PFSK-1 (cell line): Measurements from ENCODE around the gene SAMD4A.

ENCODE experiments used
- FOXP2 ChIP-seq: optimal IDR thresholded peaks from 2 replicates; pipeline ENCODE3; 2011; ENCODE audit warnings: borderline replicate concordance, control low read depth, inconsistent platforms; ENCODE audit not compliant: insufficient read depth; ENCODE audit errors: extremely low read length, extremely low read depth
- POLR2AphosphoS5 ChIP-seq: IDR thresholded peaks from 2 replicates; pipeline ENCODE4 v1.6.1; 2012; ENCODE audit warnings: low read depth, mild to moderate bottlenecking, control low read depth, low read length, moderate library complexity
- SIN3A ChIP-seq: IDR thresholded peaks from 2 replicates; pipeline ENCODE4 v1.6.1; 2012; ENCODE audit warnings: mild to moderate bottlenecking, low read length, moderate library complexity, borderline replicate concordance; ENCODE audit not compliant: insufficient read depth
- TAF1 ChIP-seq: IDR thresholded peaks from 2 replicates; pipeline ENCODE4 v1.6.1; 2012; ENCODE audit warnings: low read length, control low read depth, borderline replicate concordance; ENCODE audit not compliant: insufficient read depth
- TF ChIP-seq, protein P1 (sequence below), 2 experiments: IDR thresholded peaks; 2 replicates each; pipeline versions ENCODE4 v1.6.1 to v1.8.0; 2011 to 2012; ENCODE audit warnings: low read depth in 2 of 2, low read length in 2 of 2, control low read depth in 1 of 2, inconsistent platforms in 1 of 2, mild to moderate bottlenecking in 1 of 2, moderate library complexity in 1 of 2; ENCODE audit not compliant: insufficient read depth in 1 of 2

The SAMD4A gene

DNA sequence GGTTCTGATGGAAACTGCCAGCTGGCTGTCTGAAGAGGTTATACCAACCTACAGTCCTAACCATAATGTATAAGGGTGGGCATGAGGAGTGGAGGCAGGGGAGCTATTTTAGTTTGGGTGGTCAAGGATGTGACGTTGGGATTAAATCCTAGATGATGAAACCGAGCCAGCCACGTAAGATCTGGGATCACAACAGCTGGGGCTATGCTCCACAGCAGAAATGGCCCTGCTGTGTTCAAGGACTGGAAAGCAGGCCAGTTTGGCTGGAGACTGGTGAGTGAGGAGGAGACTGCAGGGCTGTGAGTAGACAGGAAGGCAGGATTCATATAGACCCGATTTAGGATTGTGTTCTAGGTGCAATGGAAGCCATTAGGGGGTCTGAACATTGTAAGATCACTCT is 66.1 kb downstream of the SAMD4A start:
- TF ChIP-seq TAF1 (no peak), POLR2AphosphoS5 (no peak), SIN3A (no peak), FOXP2 (no peak)
- TF ChIP-seq, protein P1, sequence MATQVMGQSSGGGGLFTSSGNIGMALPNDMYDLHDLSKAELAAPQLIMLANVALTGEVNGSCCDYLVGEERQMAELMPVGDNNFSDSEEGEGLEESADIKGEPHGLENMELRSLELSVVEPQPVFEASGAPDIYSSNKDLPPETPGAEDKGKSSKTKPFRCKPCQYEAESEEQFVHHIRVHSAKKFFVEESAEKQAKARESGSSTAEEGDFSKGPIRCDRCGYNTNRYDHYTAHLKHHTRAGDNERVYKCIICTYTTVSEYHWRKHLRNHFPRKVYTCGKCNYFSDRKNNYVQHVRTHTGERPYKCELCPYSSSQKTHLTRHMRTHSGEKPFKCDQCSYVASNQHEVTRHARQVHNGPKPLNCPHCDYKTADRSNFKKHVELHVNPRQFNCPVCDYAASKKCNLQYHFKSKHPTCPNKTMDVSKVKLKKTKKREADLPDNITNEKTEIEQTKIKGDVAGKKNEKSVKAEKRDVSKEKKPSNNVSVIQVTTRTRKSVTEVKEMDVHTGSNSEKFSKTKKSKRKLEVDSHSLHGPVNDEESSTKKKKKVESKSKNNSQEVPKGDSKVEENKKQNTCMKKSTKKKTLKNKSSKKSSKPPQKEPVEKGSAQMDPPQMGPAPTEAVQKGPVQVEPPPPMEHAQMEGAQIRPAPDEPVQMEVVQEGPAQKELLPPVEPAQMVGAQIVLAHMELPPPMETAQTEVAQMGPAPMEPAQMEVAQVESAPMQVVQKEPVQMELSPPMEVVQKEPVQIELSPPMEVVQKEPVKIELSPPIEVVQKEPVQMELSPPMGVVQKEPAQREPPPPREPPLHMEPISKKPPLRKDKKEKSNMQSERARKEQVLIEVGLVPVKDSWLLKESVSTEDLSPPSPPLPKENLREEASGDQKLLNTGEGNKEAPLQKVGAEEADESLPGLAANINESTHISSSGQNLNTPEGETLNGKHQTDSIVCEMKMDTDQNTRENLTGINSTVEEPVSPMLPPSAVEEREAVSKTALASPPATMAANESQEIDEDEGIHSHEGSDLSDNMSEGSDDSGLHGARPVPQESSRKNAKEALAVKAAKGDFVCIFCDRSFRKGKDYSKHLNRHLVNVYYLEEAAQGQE (IDR thresholded peaks at IDR 0.05; ENCODE audit: insufficient read depth in 1 of 2, low read depth in 2 of 2, low read length in 2 of 2): no peak

- TF ChIP-seq SIN3A: no peak
These were observed 70.6 kb downstream of the SAMD4A start for GRCh38 chr14:54637270-54638134.

GRCh38 chr14:54638135-54638446 is 71.2 kb downstream of the SAMD4A start:
- no peak for TF ChIP-seq FOXP2
- no peak for TF ChIP-seq SIN3A
- no peak for TF ChIP-seq POLR2AphosphoS5
- TF ChIP-seq, protein P1 (IDR thresholded peaks at IDR 0.05; ENCODE audit: insufficient read depth in 1 of 2, low read depth in 2 of 2, low read length in 2 of 2): no peak
- no peak for TF ChIP-seq TAF1

DNA sequence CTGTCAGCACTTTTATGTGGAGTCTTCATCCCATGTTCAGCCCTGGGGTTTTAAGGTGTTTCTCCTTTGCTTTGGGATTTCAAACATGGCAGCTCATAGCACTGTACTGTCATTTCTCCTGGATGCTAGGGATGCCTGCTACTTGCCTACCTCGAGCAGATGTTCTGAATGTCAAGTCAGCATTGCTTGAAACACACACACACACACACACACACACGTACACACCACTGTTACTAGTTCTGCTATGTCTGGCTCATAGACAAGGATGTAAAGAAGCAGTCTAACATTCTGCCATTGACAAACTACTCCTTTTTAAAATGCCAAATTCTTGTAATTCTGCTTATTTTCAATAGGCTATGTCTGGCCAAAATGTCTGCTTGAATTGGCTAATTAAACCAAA is 72.7 kb downstream of the SAMD4A start:
- TF ChIP-seq POLR2AphosphoS5 (no peak), SIN3A (no peak), TAF1 (no peak), FOXP2 (no peak)
- TF ChIP-seq, protein P1 (IDR thresholded peaks at IDR 0.05; ENCODE audit: insufficient read depth in 1 of 2, low read depth in 2 of 2, low read length in 2 of 2): no peak

GRCh38 chr14:54640506-54640905 is 73.6 kb downstream of the SAMD4A start:
- TF ChIP-seq, protein P1 (IDR thresholded peaks at IDR 0.05; ENCODE audit: insufficient read depth in 1 of 2, low read depth in 2 of 2, low read length in 2 of 2): no peak
- no peak for TF ChIP-seq TAF1
- no peak for TF ChIP-seq FOXP2
- no peak for TF ChIP-seq SIN3A
- no peak for TF ChIP-seq POLR2AphosphoS5
